Measurements from ENCODE around the gene PDE11A. TPM values are rescaled to one million over a fixed set of nuclear protein-coding genes. Genes with fewer than 3 reads are reported as not detected.

PDE11A gene
- polyA plus RNA-seq, 2 of the 4 experiments (the other 2 are of a cell fraction): 3.6 to 5.6 TPM

DNA sequence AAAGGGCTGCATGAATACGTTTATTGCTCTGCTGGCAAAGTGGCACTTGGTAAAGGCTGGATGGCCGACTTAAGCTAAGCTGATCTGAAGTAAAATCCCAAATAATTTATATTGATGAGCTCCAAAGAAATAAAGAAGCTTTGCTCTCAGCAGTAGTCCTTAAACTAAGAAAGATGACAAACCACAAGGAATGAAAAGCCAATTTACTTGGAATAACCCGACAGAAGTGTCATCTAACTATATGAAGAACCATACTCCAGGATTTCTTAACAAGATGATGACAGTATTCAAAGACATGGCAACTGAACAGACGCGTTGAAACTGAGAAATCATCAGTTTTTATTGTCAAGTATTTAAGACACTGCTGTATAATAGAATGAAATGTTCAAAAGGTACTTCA, 294.1 kb downstream of the PDE11A start:
- CTCF ChIA-PET: no interaction called here

DNA sequence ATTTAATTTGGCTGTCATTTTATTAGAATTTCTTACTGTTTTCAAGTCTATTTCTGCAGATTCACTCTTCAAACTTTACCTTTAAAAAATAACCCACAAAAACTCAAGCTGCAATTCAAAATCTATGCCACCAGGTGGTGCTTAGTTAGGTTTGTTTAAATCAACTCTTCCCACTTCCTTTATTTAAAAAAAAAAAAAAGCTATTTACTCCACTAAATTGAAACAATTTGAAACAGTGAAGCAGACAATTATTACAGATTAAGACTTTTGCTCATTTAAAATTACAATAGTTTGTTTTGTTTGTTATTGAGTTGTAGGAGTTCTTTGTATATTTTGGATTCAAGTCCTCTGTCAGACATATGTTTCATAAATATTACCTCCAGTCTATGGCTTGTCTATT, 300.0 kb downstream of the PDE11A start:
- H3K4me1 ChIP-seq: no peaks in the 10 kb centered on the region
- no peak overlapping the region for H3K4me3 ChIP-seq
- H3K4me2 ChIP-seq: no peak overlapping the region
- ATAC-seq (no peak), FAIRE-seq (no peak), DNase-seq (ENCODE audit: low read depth in 1 of 2, low spot score in 1 of 2) (peak in 1 of 2 experiments; percentile 30)
- TF ChIP-seq, protein P1, sequence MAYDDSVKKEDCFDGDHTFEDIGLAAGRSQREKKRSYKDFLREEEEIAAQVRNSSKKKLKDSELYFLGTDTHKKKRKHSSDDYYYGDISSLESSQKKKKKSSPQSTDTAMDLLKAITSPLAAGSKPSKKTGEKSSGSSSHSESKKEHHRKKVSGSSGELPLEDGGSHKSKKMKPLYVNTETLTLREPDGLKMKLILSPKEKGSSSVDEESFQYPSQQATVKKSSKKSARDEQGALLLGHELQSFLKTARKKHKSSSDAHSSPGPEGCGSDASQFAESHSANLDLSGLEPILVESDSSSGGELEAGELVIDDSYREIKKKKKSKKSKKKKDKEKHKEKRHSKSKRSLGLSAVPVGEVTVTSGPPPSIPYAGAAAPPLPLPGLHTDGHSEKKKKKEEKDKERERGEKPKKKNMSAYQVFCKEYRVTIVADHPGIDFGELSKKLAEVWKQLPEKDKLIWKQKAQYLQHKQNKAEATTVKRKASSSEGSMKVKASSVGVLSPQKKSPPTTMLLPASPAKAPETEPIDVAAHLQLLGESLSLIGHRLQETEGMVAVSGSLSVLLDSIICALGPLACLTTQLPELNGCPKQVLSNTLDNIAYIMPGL (CRISPR knock-in tag; IDR thresholded peaks at IDR 0.05; ENCODE audit: borderline replicate concordance): no peak
- TF ChIP-seq, protein P2, sequence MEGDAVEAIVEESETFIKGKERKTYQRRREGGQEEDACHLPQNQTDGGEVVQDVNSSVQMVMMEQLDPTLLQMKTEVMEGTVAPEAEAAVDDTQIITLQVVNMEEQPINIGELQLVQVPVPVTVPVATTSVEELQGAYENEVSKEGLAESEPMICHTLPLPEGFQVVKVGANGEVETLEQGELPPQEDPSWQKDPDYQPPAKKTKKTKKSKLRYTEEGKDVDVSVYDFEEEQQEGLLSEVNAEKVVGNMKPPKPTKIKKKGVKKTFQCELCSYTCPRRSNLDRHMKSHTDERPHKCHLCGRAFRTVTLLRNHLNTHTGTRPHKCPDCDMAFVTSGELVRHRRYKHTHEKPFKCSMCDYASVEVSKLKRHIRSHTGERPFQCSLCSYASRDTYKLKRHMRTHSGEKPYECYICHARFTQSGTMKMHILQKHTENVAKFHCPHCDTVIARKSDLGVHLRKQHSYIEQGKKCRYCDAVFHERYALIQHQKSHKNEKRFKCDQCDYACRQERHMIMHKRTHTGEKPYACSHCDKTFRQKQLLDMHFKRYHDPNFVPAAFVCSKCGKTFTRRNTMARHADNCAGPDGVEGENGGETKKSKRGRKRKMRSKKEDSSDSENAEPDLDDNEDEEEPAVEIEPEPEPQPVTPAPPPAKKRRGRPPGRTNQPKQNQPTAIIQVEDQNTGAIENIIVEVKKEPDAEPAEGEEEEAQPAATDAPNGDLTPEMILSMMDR (IDR thresholded peaks at IDR 0.05): peak; percentile 33; the same call in 2 of the 3 replicates
- POLR2A ChIA-PET: no interaction called here
- H3K9me3 ChIP-seq: peaks cover 13% of the 10 kb centered on the region; the same call in 2 of the 3 replicates
- H3K27ac ChIP-seq: no peak overlapping the region
- CTCF ChIA-PET: interaction anchor here (1.2 to 2.6 kb wide), 3 partner anchors 9 to 97 kb away, joined by 3 to 13 read pairs (median 3); no protein-coding TSS in a partner anchor

More for the DNA sequence above, 294.1 kb downstream of the PDE11A start:
- no peak for TF ChIP-seq RAD21 (conservative IDR thresholded peaks at IDR 0.05 in 1 of 2, IDR thresholded peaks at IDR 0.05 in 1 of 2)
- TF ChIP-seq CHD4 (IDR thresholded peaks at IDR 0.05; ENCODE audit: borderline replicate concordance): no peak
- TF ChIP-seq, protein P3, sequence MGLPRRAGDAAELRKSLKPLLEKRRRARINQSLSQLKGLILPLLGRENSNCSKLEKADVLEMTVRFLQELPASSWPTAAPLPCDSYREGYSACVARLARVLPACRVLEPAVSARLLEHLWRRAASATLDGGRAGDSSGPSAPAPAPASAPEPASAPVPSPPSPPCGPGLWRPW (IDR thresholded peaks at IDR 0.05): no peak
- no peak for TF ChIP-seq CBX2 (IDR thresholded peaks at IDR 0.05; ENCODE audit: borderline replicate concordance, low read depth)
- TF ChIP-seq FOSB (CRISPR knock-in tag; IDR thresholded peaks at IDR 0.05): no peak
- TF ChIP-seq, protein P2 (IDR thresholded peaks at IDR 0.05): no peak
- no peak for TF ChIP-seq RFX5 (IDR thresholded peaks at IDR 0.05)
- no peak for TF ChIP-seq NR3C1 (IDR thresholded peaks at IDR 0.05)
- no peak for TF ChIP-seq NFE2L2 (conservative IDR thresholded peaks at IDR 0.05; ENCODE audit: low read length)
- TF ChIP-seq RCOR1 (IDR thresholded peaks at IDR 0.05; ENCODE audit: low read depth, low read length): no peak
- no peak for TF ChIP-seq MAFK (IDR thresholded peaks at IDR 0.05; ENCODE audit: partially characterized antibody)
- no peak for TF ChIP-seq NPAS2 (CRISPR knock-in tag; IDR thresholded peaks at IDR 0.05; ENCODE audit: borderline replicate concordance)
- TF ChIP-seq FOXS1 (CRISPR knock-in tag; IDR thresholded peaks at IDR 0.05): no peak
- POLR2A ChIA-PET: no interaction called here
- ATAC-seq (no peak), DNase-seq (ENCODE audit: low read depth in 1 of 2, low spot score in 1 of 2) (no peak), FAIRE-seq (no peak)
- Histone ChIP-seq H3K4me1 (no peaks in the 10 kb centered on the region), H3K4me3 (no peak overlapping the region), H3K9me3 (peaks cover 13% of the 10 kb centered on the region; the same call in 2 of the 3 replicates), H3K4me2 (no peak overlapping the region), H3K27ac (no peak overlapping the region)
- 55% methylated on average over 5 of the region's 5 CpGs for WGBS (ENCODE audit: missing lambda C conversion rate)

DNA sequence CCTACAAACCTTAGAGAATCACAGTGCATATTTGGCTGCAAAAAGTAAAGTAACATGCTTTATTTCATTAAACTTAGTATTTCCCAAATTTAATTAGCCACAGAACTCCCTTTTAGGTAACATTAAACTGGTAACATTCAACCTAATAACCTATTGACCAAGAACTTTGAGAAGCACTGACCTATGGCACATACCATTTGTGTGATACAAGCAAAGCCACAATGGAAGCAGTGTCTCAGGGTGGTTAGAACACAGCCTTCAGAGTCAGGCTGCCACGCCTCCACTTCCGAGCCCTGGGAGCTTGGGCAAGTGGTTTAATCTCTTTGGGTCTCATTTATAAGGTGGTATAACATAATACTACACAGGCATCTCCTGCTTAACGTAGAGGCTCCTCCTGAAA, 301.4 kb downstream of the PDE11A start:
- TF ChIP-seq POLR2AphosphoS2 (conservative IDR thresholded peaks at IDR 0.05; ENCODE audit: low read length) (no peak), CEBPB (IDR thresholded peaks at IDR 0.05) (no peak), KDM5A (IDR thresholded peaks at IDR 0.05) (no peak), FOSB (CRISPR knock-in tag; IDR thresholded peaks at IDR 0.05) (no peak), SMC3 (IDR thresholded peaks at IDR 0.05) (no peak), TP53 (CRISPR knock-in tag; IDR thresholded peaks at IDR 0.05) (no peak), CBX2 (IDR thresholded peaks at IDR 0.05; ENCODE audit: borderline replicate concordance, low read depth) (no peak), CHD2 (IDR thresholded peaks at IDR 0.05; ENCODE audit: low read length, partially characterized antibody) (no peak)
- TF ChIP-seq, protein P4, sequence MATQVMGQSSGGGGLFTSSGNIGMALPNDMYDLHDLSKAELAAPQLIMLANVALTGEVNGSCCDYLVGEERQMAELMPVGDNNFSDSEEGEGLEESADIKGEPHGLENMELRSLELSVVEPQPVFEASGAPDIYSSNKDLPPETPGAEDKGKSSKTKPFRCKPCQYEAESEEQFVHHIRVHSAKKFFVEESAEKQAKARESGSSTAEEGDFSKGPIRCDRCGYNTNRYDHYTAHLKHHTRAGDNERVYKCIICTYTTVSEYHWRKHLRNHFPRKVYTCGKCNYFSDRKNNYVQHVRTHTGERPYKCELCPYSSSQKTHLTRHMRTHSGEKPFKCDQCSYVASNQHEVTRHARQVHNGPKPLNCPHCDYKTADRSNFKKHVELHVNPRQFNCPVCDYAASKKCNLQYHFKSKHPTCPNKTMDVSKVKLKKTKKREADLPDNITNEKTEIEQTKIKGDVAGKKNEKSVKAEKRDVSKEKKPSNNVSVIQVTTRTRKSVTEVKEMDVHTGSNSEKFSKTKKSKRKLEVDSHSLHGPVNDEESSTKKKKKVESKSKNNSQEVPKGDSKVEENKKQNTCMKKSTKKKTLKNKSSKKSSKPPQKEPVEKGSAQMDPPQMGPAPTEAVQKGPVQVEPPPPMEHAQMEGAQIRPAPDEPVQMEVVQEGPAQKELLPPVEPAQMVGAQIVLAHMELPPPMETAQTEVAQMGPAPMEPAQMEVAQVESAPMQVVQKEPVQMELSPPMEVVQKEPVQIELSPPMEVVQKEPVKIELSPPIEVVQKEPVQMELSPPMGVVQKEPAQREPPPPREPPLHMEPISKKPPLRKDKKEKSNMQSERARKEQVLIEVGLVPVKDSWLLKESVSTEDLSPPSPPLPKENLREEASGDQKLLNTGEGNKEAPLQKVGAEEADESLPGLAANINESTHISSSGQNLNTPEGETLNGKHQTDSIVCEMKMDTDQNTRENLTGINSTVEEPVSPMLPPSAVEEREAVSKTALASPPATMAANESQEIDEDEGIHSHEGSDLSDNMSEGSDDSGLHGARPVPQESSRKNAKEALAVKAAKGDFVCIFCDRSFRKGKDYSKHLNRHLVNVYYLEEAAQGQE (IDR thresholded peaks at IDR 0.05): no peak
- TF ChIP-seq, protein P5, sequence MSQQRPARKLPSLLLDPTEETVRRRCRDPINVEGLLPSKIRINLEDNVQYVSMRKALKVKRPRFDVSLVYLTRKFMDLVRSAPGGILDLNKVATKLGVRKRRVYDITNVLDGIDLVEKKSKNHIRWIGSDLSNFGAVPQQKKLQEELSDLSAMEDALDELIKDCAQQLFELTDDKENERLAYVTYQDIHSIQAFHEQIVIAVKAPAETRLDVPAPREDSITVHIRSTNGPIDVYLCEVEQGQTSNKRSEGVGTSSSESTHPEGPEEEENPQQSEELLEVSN (IDR thresholded peaks at IDR 0.05; ENCODE audit: borderline replicate concordance, low read depth): no peak
- ChIA-PET POLR2A (no interaction called here), CTCF (no interaction called here)
- no peak for DNase-seq (ENCODE audit: low read depth in 1 of 2, low spot score in 1 of 2)
- H3K4me2 ChIP-seq: no peak overlapping the region
- H3K4me1 ChIP-seq: no peaks in the 10 kb centered on the region
- FAIRE-seq: no peak
- ATAC-seq: no peak
- peaks cover 13% of the 10 kb centered on the region; the same call in 2 of the 3 replicates for H3K9me3 ChIP-seq
- H3K27ac ChIP-seq: no peak overlapping the region
- no peak overlapping the region for H3K4me3 ChIP-seq
- 73% methylated on average over 3 of the region's 3 CpGs for WGBS (ENCODE audit: missing lambda C conversion rate)

Measured in A549 (cell line).